SK-N-MC (cell line): ENCODE data around the gene ZNF830.
A peak's percentile ranks its signal among the peaks of the same experiment; 100 is the strongest.
"Not testable (repeated sequence)": the region's sequence is repeated elsewhere in the genome, so short reads cannot be mapped to it uniquely, and the experiment has no call there.

Experiments
- DNase-seq: peaks from one replicate; pipeline ENCODE4 v3.0.0-alpha.2; 2011; ENCODE audit warnings: low read depth, low spot score
- H3K27ac ChIP-seq: fragments of 200-600 bp; sonication (generic); 2 replicates; pipeline ENCODE4 v1.5.1; 2016; ENCODE audit warnings: mixed run types
- H3K36me3 ChIP-seq: fragments of 200-600 bp; sonication (generic); 2 replicates; pipeline ENCODE4 v1.6.1; 2017; ENCODE audit warnings: antibody characterized with exemption, low read length, mixed read lengths; ENCODE audit not compliant: insufficient read depth
- H3K4me3 ChIP-seq: fragments of 200-600 bp; sonication (generic); 2 replicates; pipeline ENCODE4 v1.5.1; 2016
- H3K9ac ChIP-seq: fragments of 200-600 bp; sonication (generic); 2 replicates; pipeline ENCODE4 v1.8.0; 2017; ENCODE audit warnings: mixed run types, mixed read lengths; ENCODE audit not compliant: insufficient read length
- H3K9me3 ChIP-seq: fragments of 200-600 bp; sonication (generic); 2 replicates; pipeline ENCODE4 v1.6.1; 2017; ENCODE audit warnings: low read depth, mild to moderate bottlenecking, antibody characterized with exemption, low read length, moderate library complexity, mixed read lengths
- EZH2 ChIP-seq: fragments of 200-600 bp; sonication (generic); IDR thresholded peaks from one replicate; pipeline ENCODE4 v1.6.1; 2017; ENCODE audit warnings: antibody characterized with exemption
- FOXP2 ChIP-seq: optimal IDR thresholded peaks from 2 replicates; pipeline ENCODE3; 2011; ENCODE audit warnings: mild to moderate bottlenecking, moderate library complexity; ENCODE audit not compliant: insufficient read depth; ENCODE audit errors: extremely low read length, control extremely low read depth
- POLR2AphosphoS5 ChIP-seq: IDR thresholded peaks from 2 replicates; pipeline ENCODE4 v1.6.1; 2012; ENCODE audit warnings: mild to moderate bottlenecking, low read depth, low read length, borderline replicate concordance

Gene ZNF830

GRCh38 chr17:34961093-34961911 lies at the start of gene ZNF830, which contains the start of gene CCT6B:
ZNF830 (plus strand) TSS chr17:34961540; CDS start chr17:34961567, 27 bp downstream.
CCT6B (minus strand) TSS chr17:34961460; CDS start chr17:34961393, 67 bp downstream.
- Histone ChIP-seq H3K4me3 (peak within 1 kb of the TSS; percentile 91), H3K27ac (peak within 1 kb of the TSS; percentile 90), H3K9me3 (no peaks in the 10 kb centered on the region), H3K9ac (peak within 1 kb of the TSS; percentile 91), H3K36me3 (peaks cover 34% of the 10 kb centered on the region)
- DNase-seq, result peak; percentile 74
- TF ChIP-seq FOXP2 (no peak), EZH2 (no peak), POLR2AphosphoS5 (peak; percentile 95)

- TF ChIP-seq POLR2AphosphoS5 (no peak), EZH2 (no peak), FOXP2 (no peak)
- no peak overlapping the region for H3K27ac ChIP-seq
- no peak overlapping the region for H3K9ac ChIP-seq
- H3K4me3 ChIP-seq, result no peak overlapping the region
- DNase-seq, result no peak
- no peaks in the 10 kb centered on the region for H3K9me3 ChIP-seq
- H3K36me3 ChIP-seq, result no peaks in the 10 kb centered on the region
Observed at GRCh38 chr17:34913001-34913400, 48.3 kb upstream of the ZNF830 start.

GRCh38 chr17:34916120-34916519 lies 45.2 kb upstream of the ZNF830 start:
- Histone ChIP-seq H3K9ac (no peak overlapping the region), H3K27ac (no peak overlapping the region), H3K36me3 (no peaks in the 10 kb centered on the region), H3K4me3 (no peak overlapping the region), H3K9me3 (no peaks in the 10 kb centered on the region)
- DNase-seq, result no peak
- TF ChIP-seq POLR2AphosphoS5, result no peak
- TF ChIP-seq FOXP2, result no peak
- no peak for TF ChIP-seq EZH2

GRCh38 chr17:34917381-34917780 lies 44.0 kb upstream of the ZNF830 start:
- TF ChIP-seq POLR2AphosphoS5 (no peak), EZH2 (no peak), FOXP2 (no peak)
- no peak overlapping the region for H3K27ac ChIP-seq
- H3K9me3 ChIP-seq, result no peaks in the 10 kb centered on the region
- H3K4me3 ChIP-seq, result no peak overlapping the region
- no peak for DNase-seq
- H3K9ac ChIP-seq, result no peak overlapping the region
- no peaks in the 10 kb centered on the region for H3K36me3 ChIP-seq

GRCh38 chr17:34920676-34921075 lies 40.7 kb upstream of the ZNF830 start:
- H3K9ac ChIP-seq, result no peak overlapping the region
- H3K9me3 ChIP-seq, result no peaks in the 10 kb centered on the region
- no peak for DNase-seq
- no peak overlapping the region for H3K4me3 ChIP-seq
- H3K36me3 ChIP-seq, result no peaks in the 10 kb centered on the region
- TF ChIP-seq FOXP2 (no peak), POLR2AphosphoS5 (no peak), EZH2 (no peak)
- no peak overlapping the region for H3K27ac ChIP-seq

GRCh38 chr17:34926661-34927060 lies 34.7 kb upstream of the ZNF830 start:
- H3K27ac ChIP-seq, result no peak overlapping the region
- no peaks in the 10 kb centered on the region for H3K9me3 ChIP-seq
- no peak for TF ChIP-seq FOXP2
- no peak for TF ChIP-seq EZH2
- TF ChIP-seq POLR2AphosphoS5, result no peak
- no peak overlapping the region for H3K9ac ChIP-seq
- DNase-seq, result no peak
- no peak overlapping the region for H3K4me3 ChIP-seq
- H3K36me3 ChIP-seq, result no peaks in the 10 kb centered on the region

GRCh38 chr17:34930283-34930682 lies 31.1 kb upstream of the ZNF830 start:
- no peak for TF ChIP-seq POLR2AphosphoS5
- TF ChIP-seq EZH2, result no peak
- no peak for TF ChIP-seq FOXP2
- DNase-seq, result no peak
- H3K9ac ChIP-seq, result no peak overlapping the region
- H3K9me3 ChIP-seq, result no peaks in the 10 kb centered on the region
- H3K4me3 ChIP-seq, result no peak overlapping the region
- no peak overlapping the region for H3K27ac ChIP-seq
- H3K36me3 ChIP-seq, result no peaks in the 10 kb centered on the region

- not testable (repeated sequence) for DNase-seq, H3K9ac ChIP-seq, H3K36me3 ChIP-seq, H3K4me3 ChIP-seq, H3K27ac ChIP-seq, H3K9me3 ChIP-seq
Observed at GRCh38 chr17:34950780-34951179, 10.6 kb upstream of the ZNF830 start.

- Histone ChIP-seq H3K9ac (no peak overlapping the region), H3K4me3 (no peak overlapping the region), H3K9me3 (no peaks in the 10 kb centered on the region), H3K27ac (no peak overlapping the region), H3K36me3 (peaks cover 7% of the 10 kb centered on the region)
- no peak for TF ChIP-seq POLR2AphosphoS5
- no peak for TF ChIP-seq FOXP2
- no peak for TF ChIP-seq EZH2
- no peak for DNase-seq
Observed at GRCh38 chr17:34958438-34958837, 2.9 kb upstream of the ZNF830 start.
